ENCODE measurements around the gene CACNA2D4.
A peak's percentile ranks its signal among the peaks of the same experiment; 100 is the strongest.

The CACNA2D4 gene

DNA sequence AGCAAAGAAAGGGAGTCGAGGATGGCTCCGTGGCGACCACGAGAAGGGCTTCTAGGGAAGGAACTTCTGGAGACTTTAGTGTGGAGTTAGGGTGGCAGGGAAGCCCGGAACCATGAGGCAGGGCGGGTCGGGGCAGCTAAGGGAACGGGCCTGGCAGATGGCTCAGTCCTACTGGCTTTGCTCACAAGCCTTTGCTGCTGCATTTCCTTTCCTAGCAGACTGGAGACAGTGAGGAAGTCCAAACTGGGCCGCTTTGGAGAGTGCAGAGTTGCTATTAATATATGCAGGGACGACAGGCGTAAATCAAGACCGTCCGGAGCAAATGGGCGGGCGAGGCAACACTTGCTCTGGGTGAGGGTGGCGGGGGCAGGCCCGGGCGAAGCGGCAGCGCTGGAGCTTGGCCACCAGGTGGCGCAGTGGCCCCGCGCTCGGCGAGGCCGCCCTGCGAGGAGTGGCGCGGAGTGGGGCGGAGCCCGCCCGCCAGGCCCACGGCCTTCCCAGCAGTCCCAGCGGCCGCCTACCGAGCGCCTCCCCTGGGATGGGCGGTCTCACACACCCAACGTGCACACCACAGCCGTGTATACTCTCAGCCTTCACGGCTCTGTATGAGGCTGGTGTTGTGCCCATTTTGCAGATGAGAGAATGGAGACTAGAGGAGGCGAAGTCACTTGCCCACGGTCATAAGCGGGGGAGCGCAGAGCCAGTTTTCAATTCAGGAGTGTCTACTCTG is 122.5 kb downstream of the CACNA2D4 start:
- H3K27me3 ChIP-seq (ENCODE audit: control insufficient read depth in 1 of 2, insufficient read depth in 1 of 2, low read length in 2 of 2) = no peaks in the 10 kb centered on the region
- peak; percentile 80 for DNase-seq
- 19% methylated on average over 31 of the region's 45 CpGs for WGBS

DNA sequence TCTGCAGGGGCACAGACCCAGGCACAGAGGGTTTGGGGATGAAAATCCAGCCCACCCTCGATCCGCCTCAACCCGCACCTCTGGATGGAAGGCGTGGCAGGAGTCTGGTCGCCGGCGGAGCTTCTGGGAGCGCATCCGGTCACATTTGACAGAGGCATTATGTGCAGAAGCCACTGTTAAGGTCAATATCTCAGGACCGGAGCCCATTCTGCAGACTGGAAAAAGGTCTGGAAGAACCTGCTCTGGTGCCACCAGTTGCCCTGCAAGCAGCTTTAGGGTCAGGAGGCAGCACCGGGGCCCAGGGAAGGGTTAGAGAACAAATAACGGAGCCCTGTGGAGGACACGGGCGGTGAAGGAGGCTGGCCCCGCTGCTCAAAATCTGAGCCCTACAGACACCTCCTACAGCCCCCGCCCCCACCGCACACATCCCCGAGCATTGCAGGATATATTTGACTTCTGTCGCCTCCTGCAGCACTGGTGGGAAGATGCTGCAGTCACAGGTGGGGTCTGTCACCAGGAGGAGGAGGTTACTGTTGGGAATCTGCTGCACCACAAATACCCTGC is 123.1 kb downstream of the CACNA2D4 start:
- no peak overlapping the region for H2BK15ac ChIP-seq (ENCODE audit: low read depth, poor library complexity, severe bottlenecking)
- no peaks in the 10 kb centered on the region for H3K9me3 ChIP-seq (ENCODE audit: control insufficient read depth, low read length)
- H3K4me2 ChIP-seq (ENCODE audit: low read length, poor library complexity, severe bottlenecking) = no peak overlapping the region
- peak overlapping the region in 1 of 2 experiments; percentile 53 for H3K4me3 ChIP-seq (ENCODE audit: insufficient read depth in 1 of 2, low read depth in 1 of 2, low read length in 2 of 2)
- H3K4me1 ChIP-seq (ENCODE audit: control insufficient read depth, insufficient read depth, low read depth, low read length) = peaks cover 23% of the 10 kb centered on the region
- H4K8ac ChIP-seq (ENCODE audit: low read length) = peak overlapping the region; percentile 19
- H3K14ac ChIP-seq (ENCODE audit: low read length in 2 of 2) = no peak overlapping the region
- H3K27ac ChIP-seq (ENCODE audit: low read length, poor library complexity, severe bottlenecking) = no peak overlapping the region
- no peak overlapping the region for H2BK120ac ChIP-seq (ENCODE audit: low read depth, low read length)
- no peak overlapping the region for H3K18ac ChIP-seq (ENCODE audit: low read depth in 1 of 2, low read length in 2 of 2)
- peaks cover 3 to 10% of the 10 kb centered on the region in 2 experiments for H3K36me3 ChIP-seq (ENCODE audit: control insufficient read depth in 1 of 2, insufficient read depth in 2 of 2, low read depth in 1 of 2, low read length in 2 of 2)
- H4K91ac ChIP-seq (ENCODE audit: low read length) = no peak overlapping the region
- no peaks in the 10 kb centered on the region for H3K27me3 ChIP-seq (ENCODE audit: control insufficient read depth in 1 of 2, insufficient read depth in 1 of 2, low read length in 2 of 2)
- peak overlapping the region; percentile 64 for H2AFZ ChIP-seq (ENCODE audit: low read depth, low read length)
- H3K79me1 ChIP-seq (replicated peaks; ENCODE audit: low read length, poor library complexity, severe bottlenecking) = no peaks in the 10 kb centered on the region
- no peak for DNase-seq
- H2BK5ac ChIP-seq (ENCODE audit: low read depth, low read length, poor library complexity, severe bottlenecking) = no peak overlapping the region
- peak overlapping the region; percentile 67 for H3K9ac ChIP-seq (ENCODE audit: low read length)
- H3K4ac ChIP-seq (ENCODE audit: low read depth in 1 of 2, low read length in 2 of 2) = no peak overlapping the region
- WGBS = 76% methylated on average over 16 of the region's 19 CpGs
- no peak overlapping the region for H2AK5ac ChIP-seq (ENCODE audit: low read length, severe bottlenecking)
- no peak overlapping the region for H3K23ac ChIP-seq (ENCODE audit: low read length in 2 of 2)
- H2BK12ac ChIP-seq (ENCODE audit: low read length in 2 of 2) = peak overlapping the region; percentile 14 to 19

More for the DNA sequence above, 122.5 kb downstream of the CACNA2D4 start:
- Histone ChIP-seq H3K9ac (ENCODE audit: low read length) (peak overlapping the region; percentile 87), H3K4ac (ENCODE audit: low read depth in 1 of 2, low read length in 2 of 2) (peak overlapping the region in 1 of 2 experiments; percentile 44), H2BK5ac (ENCODE audit: low read depth, low read length, poor library complexity, severe bottlenecking) (no peak overlapping the region), H3K36me3 (ENCODE audit: control insufficient read depth in 1 of 2, insufficient read depth in 2 of 2, low read depth in 1 of 2, low read length in 2 of 2) (peaks cover 0 to 6% of the 10 kb centered on the region in 2 experiments), H3K4me1 (ENCODE audit: control insufficient read depth, insufficient read depth, low read depth, low read length) (peaks cover 23% of the 10 kb centered on the region), H3K9me3 (ENCODE audit: control insufficient read depth, low read length) (no peaks in the 10 kb centered on the region), H4K8ac (ENCODE audit: low read length) (peak overlapping the region; percentile 45), H2AFZ (ENCODE audit: low read depth, low read length) (peak overlapping the region; percentile 83), H2BK15ac (ENCODE audit: low read depth, poor library complexity, severe bottlenecking) (no peak overlapping the region), H3K14ac (ENCODE audit: low read length in 2 of 2) (peak overlapping the region in 1 of 2 experiments; percentile 44), H3K27ac (ENCODE audit: low read length, poor library complexity, severe bottlenecking) (no peak overlapping the region), H3K4me2 (ENCODE audit: low read length, poor library complexity, severe bottlenecking) (peak overlapping the region; percentile 70), H3K79me1 (replicated peaks; ENCODE audit: low read length, poor library complexity, severe bottlenecking) (no peaks in the 10 kb centered on the region), H4K91ac (ENCODE audit: low read length) (no peak overlapping the region), H2BK12ac (ENCODE audit: low read length in 2 of 2) (peak overlapping the region in 1 of 2 experiments; percentile 83), H2BK120ac (ENCODE audit: low read depth, low read length) (no peak overlapping the region), H2AK5ac (ENCODE audit: low read length, severe bottlenecking) (no peak overlapping the region), H3K18ac (ENCODE audit: low read depth in 1 of 2, low read length in 2 of 2) (peak overlapping the region in 1 of 2 experiments; percentile 76), H3K4me3 (ENCODE audit: insufficient read depth in 1 of 2, low read depth in 1 of 2, low read length in 2 of 2) (peak overlapping the region in 1 of 2 experiments; percentile 83), H3K23ac (ENCODE audit: low read length in 2 of 2) (peak overlapping the region in 1 of 2 experiments; percentile 34)

DNA sequence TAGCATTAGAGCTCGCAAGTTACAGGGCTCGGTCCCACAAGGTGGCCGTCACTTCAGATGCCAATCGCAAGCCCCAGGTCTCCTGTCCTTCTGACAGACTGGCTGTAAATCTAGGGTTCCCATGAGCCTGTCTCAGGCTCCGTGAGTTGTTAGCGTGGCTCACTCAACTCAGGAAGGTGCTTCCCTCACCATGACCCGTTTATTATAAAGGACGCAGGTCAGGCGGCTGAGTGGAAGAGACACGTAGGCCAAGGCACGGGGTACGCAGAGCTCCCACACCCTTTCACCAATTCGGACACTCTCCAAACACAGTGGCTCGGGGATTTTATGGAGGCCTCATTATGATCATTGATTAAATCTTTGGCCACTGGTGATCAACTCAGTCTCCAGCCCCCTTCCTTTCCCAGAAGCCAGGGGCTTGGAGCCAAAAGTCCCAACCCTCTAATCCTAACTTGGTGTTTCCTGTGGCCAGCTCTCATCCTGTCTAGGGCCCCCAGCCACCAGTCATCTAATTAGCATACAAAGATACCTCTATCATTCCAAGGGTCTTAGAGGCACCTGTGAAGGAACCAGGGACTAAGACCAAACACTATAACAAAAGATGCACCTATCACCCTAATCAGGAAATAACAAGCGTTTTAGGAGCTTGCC is 123.9 kb downstream of the CACNA2D4 start:
- Histone ChIP-seq H3K4ac (ENCODE audit: low read depth in 1 of 2, low read length in 2 of 2) (no peak overlapping the region), H3K4me2 (ENCODE audit: low read length, poor library complexity, severe bottlenecking) (no peak overlapping the region), H4K8ac (ENCODE audit: low read length) (no peak overlapping the region), H2BK12ac (ENCODE audit: low read length in 2 of 2) (no peak overlapping the region), H3K79me1 (replicated peaks; ENCODE audit: low read length, poor library complexity, severe bottlenecking) (peaks cover 2% of the 10 kb centered on the region), H3K9ac (ENCODE audit: low read length) (no peak overlapping the region), H3K14ac (ENCODE audit: low read length in 2 of 2) (no peak overlapping the region), H2AK5ac (ENCODE audit: low read length, severe bottlenecking) (no peak overlapping the region), H2BK120ac (ENCODE audit: low read depth, low read length) (no peak overlapping the region), H3K9me3 (ENCODE audit: control insufficient read depth, low read length) (no peaks in the 10 kb centered on the region), H2AFZ (ENCODE audit: low read depth, low read length) (no peak overlapping the region), H2BK5ac (ENCODE audit: low read depth, low read length, poor library complexity, severe bottlenecking) (no peak overlapping the region), H3K18ac (ENCODE audit: low read depth in 1 of 2, low read length in 2 of 2) (no peak overlapping the region), H3K4me3 (ENCODE audit: insufficient read depth in 1 of 2, low read depth in 1 of 2, low read length in 2 of 2) (no peak overlapping the region), H4K91ac (ENCODE audit: low read length) (no peak overlapping the region), H2BK15ac (ENCODE audit: low read depth, poor library complexity, severe bottlenecking) (no peak overlapping the region), H3K4me1 (ENCODE audit: control insufficient read depth, insufficient read depth, low read depth, low read length) (peaks cover 23% of the 10 kb centered on the region), H3K27ac (ENCODE audit: low read length, poor library complexity, severe bottlenecking) (no peak overlapping the region), H3K23ac (ENCODE audit: low read length in 2 of 2) (no peak overlapping the region), H3K36me3 (ENCODE audit: control insufficient read depth in 1 of 2, insufficient read depth in 2 of 2, low read depth in 1 of 2, low read length in 2 of 2) (peaks cover 5 to 10% of the 10 kb centered on the region in 2 experiments), H3K27me3 (ENCODE audit: control insufficient read depth in 1 of 2, insufficient read depth in 1 of 2, low read length in 2 of 2) (no peaks in the 10 kb centered on the region)
- DNase-seq = no peak
- WGBS = 90% methylated on average over 15 of the region's 15 CpGs

Measured in mesenchymal stem cell (in vitro differentiated cells and primary cell).